NCI-H1092 (cell line): ENCODE measurements around the gene TNRC6C.
"Not testable (repeated sequence)": the region's sequence is repeated elsewhere in the genome, so short reads cannot be mapped to it uniquely, and the experiment has no call there.

Experiments used
- DNase-seq: peaks from one replicate; lab custom pipeline; 2025; lab: John Stamatoyannopoulos, UW

The TNRC6C gene

DNA sequence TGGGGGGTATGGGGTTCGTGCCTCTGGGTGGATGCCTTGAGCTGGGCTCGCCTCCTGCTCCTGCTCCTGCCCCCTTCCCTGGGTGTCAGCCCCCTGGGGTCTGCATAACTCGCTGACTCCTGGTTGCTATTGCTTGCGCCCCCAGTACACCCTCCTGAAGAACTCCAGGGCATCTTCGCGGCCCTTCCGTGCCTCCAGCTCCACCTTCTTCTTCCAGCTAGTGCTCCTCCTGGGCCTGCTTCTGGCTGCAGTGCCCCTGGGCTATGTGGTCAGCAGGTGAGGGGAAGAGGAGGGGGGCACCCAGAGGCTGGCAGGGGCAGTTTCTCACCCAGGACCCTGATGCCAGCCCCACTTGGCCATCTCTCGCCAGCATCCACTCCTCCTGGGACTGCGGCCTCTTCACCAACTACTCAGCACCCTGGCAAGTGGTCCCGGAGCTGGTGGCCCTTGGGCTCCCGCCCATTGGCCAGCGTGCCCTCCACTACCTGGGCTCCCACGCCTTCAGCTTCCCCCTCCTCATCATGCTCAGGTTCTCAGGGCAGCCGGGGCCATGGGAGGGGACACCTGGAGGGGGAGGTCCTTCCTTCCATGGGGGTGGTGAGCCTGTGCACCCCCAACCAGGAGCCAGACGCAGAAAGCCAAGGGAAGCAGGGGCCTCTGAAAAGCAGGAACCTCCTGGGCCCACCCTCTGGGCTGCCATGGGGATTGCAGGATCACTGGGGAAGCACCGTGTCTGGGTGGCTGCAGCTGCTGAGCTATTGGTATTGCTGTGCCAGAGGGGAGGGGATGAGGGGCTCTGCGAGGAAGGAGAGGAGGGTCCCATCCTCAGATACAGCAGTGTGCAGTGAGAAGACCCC lies 179.9 kb downstream of the TNRC6C start:
- no peak for DNase-seq

DNA sequence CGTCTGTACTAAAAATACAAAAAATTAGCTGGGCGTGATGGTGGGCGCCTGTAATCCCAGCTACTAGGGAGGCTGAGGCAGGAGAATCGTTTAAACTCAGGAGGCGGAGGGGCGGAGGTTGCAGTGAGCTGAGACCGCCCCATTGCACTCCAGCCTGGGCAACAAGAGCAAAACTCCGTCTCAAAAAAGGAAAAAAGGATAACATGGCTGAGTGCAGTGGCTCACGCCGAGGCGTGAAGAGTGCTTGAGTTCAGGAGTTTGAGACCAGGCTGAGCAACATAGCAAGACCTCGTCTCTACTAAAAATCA lies 181.3 kb downstream of the TNRC6C start:
- not testable (repeated sequence) for DNase-seq

DNA sequence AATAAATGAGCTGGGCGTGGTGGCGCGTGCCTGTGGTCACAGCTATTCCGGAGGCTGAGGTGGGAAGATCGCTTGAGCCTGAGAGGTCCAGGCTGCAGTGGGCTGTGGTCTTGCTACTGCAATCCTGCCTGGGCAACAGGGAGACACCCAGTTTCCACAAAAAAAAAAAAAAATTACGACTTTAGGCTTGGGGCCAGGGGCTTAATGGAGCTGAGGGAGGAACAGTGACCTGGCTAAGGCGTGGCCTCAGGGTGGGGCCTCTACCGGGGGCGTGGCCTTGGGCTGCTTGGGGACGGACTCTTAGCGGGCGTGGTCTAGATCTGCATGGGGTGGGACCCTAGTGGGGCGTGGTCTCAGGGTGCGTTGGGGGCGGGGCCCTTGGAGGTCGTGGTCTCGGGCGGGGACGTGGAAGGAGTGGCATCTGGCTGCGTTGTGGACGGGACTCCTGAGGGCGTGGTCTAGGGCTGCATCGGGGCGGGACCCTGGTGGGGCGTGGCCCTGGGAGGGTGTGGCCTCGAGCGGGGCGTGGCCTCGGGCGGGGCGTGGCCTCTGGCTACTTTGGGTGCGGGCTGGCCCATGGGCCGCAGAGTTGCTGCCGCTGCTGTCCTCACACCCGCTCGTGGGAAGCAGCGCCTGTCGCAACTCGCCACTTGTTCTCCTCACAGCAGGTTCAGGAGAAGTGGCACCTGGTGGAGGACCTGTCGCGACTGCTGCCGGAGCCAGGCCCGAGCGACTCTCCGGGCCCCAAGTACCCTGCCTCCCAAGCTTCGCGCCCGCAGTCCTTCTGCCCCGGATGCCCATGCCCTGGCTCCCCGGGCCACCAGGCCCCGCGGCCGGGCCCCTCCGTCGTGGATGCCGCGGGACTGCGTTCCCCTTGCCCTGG lies 181.9 kb downstream of the TNRC6C start:
- peak; percentile 47 for DNase-seq

DNA sequence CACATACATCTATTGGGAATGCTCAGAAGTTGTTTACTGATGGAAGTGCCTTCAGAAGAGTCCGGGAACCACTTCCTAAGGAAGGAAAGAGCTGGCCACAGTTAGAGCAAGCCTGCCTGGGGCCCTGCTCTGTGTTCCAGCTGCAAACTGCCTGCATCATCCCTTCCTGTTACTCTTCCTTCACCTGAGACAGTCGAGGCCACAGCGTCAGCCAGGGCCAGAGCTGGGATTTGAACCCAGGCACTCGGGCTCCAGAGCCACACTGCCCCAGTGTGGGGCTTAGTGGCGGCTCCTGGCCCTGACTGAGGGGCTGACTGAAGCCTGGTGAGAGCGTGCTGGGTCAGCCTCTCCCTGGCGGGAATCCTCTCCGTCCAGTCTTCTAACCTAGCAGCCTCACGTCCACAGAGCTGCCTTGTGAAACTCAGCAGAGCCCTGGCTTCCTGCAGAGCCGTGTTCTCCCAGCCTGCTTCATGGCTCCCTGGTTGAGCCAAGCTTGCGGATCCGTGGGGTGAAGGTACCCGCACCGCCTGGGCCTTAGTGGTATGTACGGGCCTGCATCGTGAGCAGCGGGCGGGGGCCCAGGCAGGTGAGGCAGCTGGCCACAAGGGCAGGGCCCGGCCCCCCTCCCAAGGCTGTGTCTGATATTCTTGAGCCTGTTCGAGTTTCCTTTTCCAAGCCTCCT lies 183.1 kb downstream of the TNRC6C start:
- DNase-seq: no peak

DNA sequence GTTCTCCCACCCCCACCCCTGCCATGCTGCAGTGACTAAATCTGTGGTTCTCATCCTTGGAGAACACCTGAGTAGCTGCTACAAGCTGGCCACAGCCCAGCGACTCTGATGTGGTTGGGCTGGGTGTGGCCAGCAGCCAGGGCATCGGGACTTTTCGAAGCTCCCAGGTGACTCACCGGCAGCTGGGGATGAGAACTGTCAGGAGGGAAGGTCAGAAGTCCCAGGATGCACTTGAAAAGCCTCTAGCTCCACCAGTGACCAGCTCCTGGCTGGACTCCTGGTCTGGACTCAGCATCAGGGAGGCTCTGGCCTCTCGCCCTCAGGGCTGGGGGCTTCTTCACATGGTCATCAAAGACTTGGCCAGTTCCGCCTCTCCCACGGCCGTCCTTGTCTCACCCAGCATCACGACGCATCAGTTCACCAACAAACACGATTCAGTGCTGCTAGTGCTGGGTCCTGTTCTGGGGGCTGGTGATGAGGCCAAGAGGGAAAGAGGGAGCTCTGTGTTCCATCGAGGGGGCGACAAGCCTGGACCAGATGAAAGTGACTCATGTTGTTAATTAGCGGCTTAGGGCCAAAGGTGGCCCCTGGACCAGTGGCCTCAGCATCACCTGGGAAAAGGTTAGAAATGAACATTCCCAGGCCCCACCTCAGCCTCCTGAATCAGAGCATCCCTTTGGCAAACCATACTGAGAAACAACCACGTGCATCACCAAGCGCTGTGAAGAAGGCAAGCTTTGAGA lies 183.8 kb downstream of the TNRC6C start:
- no peak for DNase-seq

DNA sequence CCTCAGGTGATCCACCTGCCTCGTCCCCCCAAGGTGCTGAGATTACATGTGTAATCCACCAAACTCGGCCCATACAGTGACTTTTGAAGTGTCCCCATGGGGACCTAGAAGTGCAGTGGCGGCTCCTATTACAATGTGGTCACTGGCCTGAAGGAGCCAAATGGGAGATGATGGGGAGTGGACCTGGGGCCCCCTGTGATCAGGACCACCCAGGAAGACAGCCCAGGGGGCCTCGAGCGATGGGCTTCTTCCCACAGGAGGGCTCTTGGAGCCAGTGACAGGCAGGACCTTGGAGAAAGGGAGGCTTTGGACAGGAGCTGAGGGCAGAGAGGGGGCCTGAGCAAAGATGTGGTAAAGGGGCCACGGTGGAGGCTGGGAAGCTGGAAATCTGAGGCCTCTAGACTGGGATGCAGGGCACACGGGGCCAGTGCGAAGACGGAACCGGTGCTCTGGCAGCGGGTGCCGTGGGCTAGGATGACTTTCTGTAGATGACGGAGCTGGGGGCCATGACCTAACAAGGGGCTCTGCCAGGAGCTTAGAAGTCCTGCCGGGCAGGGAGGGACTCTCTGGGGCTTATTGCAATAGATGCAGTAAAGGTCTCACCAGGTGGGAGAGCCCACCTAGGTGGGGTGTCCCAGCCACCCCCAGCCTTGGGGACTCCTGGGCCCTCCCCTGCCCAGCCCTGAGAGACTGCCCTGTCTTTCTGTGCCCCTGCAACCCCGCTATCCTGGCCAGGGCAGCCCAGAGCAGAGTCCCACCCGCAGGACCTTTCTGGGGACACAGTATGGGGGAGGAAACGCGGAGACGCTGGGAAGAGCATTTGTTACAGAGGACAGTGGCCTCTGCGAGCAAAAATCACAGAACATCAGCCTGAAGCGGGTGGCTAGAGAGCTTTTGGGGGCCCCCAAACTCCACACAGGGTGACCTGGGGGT lies 185.0 kb downstream of the TNRC6C start:
- DNase-seq: no peak

DNA sequence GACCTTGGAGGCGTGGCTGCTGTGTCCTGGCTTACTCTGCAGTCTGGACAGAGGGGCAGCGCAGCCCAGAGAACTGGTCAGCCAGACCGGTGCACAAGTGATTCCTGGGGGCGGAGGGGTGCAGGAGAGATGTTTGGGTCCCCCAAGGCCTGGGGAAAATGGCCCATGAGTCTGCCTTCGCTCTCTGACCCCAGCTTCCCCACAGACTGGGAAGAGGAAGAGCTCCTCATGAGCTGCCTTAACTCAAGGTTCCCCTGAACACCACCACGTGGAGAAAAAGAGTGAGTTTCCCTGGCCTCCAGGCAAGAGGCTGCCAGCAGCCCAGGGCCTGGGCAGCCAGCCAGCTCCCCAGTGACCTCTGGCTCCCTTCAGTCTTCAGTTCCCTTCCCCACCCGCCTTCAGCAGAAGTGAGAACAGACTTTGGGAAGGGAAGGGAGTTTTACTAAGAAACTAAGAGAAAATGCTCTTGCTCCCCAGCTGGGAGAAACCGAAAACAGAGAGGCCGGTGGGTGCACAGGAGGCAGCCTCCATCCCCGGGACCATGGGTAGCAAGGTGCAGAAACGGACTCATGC lies 185.7 kb downstream of the TNRC6C start:
- DNase-seq: no peak

DNA sequence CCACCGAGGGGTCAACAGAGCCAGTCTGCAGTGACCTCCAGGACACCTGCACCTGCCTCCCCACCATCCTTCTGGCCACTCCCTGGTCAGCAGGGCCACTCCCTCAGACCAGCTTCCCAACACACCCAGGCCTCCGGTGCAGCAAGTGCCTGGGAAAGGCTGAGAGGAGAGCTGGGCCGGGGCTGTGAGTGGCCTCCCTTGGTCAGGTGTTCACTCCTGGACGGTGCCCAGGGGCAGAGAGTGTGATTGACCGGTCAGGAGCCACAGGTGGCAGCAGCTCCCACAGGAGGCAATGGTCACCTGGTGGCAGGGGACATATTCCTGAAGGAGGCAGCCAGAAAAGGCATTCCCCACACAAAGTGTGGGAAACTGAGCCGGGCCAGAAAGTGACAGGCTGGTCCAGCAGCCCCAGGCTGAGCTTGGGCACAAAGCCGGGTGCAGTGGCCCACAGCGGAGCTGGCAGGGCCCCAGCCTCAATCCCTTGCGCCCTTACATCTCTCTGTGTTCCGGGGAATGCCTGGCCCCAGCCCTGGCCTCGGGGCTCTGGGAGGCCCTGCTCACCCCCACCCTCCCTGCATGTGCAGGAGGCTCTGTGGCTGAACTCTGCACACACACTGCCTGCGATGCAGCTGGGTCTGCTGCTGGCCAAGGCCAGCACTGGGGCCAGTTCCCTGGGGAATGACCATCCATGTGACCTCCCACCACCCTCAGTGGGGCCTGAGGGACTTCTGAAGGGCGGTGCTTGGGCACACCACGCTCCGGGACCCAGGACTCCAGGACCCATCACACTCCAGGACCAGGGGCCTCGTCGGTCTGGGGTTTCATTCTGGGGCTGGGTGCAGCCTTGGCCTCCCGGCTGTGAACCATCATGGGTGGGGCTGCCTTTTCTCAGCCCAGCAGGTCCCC lies 186.5 kb downstream of the TNRC6C start:
- DNase-seq: no peak

DNA sequence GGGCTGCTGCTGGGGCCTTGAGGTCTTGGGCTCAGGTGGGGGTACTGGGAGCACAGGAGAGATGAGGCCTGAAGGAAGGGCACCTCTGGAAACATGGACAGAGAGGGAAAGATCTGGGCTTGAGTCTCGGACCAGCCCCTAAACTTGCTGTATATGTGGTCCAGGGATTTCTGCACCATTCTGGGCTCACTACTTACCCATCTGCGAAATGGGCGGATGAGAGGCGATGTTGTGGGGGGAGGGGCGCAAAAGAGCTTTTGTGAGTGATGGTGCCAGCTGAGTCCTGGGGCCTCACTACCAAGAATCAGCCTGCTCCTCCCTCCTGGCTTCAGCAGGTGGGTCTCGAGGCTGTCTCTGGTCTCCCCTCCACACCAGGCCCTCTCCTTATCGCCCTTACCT lies 188.0 kb downstream of the TNRC6C start:
- no peak for DNase-seq

DNA sequence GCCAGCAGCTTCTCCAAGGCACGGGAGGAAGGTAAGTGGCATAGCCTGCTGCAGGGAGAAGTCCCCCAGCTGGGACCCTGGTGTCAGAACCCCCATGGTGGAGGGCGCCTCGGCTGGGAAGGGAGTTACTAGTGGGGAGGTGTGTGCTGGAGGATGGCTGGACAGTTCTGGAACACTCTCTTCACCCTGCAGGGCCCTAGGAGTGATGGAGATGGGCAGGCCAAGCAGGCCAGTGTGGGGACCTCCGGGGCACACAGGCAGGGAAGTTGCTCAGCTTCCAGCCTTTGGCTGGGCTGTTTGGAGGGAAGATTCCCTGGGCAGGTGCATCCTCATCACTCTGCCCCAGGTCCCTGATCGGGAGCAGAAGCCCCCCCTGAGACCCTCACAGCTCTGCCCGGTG lies 188.4 kb downstream of the TNRC6C start:
- DNase-seq: no peak

DNA sequence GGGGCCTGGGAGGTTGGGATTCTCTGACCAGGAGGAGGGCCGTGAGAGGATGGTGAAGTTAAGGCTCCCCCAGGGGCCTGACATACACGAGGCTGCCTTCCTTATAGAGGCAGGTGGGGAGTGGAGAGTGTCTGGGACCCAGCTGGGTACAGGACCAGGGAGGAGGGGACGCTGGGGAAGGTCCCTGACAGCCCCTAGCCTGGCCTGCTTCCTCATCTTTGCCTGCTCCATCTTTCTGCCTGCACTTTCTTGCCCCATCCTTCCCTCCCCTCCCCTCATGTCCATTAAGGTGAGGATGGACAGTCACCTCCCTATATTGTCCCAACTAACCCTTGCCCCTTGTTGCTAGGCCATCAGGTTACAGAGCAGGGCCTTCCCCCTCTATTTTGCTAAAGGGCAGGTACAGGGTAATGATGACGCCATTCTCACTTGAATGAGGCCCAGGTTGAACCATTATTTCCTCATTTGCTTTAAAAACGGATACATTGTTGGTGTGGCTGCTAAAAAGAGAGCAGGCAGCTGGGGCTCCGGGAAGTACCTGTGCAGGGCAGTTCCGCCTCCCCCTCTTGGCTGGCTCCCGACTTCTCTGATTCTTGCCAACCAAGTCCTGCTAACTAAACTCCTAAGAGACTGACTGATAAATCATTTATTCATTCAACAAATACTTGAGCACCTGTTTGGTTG lies 189.0 kb downstream of the TNRC6C start:
- no peak for DNase-seq

DNA sequence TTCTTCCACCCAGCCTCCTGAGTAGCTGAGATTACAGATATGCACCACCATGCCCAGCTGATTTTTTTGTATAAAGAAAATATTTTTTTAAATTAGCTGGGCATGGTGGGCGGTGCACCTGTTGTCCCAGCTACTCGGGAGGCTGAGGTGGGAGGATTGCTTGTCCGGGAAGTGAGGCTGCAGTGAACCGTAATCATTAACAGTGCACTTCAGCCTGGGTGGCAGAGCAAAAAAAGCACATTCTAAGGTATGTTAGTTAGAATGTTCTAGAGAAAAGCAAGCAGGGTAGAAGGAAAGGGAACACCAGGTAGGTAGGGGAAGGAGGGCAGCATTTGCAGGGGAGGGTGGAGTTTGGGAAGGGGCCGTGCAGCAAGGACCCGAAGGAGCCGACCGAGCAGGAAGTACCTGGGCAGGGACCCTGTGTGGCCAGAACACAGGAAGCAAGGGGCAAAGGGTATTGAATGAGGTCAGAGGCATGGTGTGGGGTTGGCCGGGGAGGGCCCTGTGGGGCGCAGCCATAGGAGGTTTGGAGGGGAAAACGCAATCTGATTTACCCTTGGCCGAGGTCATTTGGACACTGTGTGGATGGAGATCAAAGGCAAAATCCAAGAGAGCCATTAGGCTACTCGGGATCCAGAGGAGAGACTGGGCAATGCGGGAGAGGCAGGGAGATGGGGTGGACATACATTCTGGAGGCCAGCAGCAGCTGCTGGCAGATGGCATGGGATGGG lies 189.9 kb downstream of the TNRC6C start:
- DNase-seq: no peak

DNA sequence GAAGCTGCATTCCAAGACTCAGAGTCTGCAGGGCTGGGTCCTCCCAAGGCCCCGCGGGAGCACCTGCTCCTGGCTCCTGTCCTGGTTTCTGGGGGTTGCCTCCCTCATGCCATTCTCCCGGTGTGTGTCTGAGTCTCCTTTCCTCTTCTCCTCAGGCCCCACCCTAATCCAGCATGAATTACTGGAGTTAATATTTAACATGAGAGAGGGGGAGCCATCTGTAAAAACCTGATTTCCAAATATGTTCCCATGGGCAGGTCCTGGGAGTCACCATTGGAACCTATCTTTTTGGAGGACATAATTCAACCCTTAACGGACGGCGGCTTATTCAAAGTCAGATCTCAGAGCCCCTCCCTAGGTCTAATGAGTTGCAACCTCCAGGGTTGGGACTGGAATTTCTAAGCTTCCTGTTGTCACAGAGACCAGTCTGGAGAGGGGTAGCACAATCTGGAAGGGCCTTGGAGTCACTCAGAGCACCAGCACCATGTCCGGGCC lies 193.1 kb downstream of the TNRC6C start:
- no peak for DNase-seq

DNA sequence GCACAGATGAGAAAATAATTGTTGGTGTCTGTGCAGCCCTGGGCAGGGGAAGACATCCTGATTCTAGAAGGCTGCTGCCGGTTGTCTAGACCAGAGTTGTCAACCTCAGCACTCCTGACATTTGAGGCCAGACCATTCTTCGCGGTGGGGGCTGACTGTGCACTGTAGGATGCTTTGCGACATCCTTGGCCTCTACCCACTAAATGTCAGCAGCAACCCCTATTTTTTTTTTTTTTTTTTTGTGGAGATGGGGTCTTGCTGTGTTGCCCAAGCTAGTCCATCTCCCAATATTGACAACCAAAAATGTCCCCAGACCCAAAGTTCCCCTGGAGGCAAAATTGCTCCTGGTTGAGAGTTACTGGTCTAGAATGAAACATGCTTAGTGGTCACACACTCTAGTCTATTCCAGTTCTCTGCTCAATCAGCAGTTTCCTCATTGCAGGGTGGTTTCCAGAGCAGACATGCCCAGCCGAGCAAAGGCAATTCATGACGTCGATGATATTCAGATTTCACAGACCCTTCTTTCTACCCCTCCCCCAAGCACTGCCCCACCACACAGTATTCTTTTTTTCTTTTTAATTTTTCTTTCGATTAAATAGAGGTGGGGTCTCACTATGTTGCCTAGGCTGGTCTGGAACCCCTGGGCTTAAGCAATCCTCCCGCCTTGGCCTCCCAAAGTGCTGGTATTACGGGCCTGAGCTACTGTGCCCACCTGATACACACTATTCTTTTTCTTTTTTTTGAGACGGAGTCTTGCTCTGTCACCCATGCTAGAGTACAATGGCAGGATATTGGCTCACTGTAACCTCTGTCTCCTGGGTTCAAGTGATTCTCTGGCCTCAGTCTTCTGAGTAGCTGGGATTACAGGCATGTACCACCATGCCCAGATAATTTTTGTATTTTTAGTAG lies 196.7 kb downstream of the TNRC6C start:
- DNase-seq: no peak
